ENCODE data around the gene ASCC3.

ASCC3 gene

GRCh38 chr6:100593522-100593921 is 287.6 kb downstream of the ASCC3 start:
- no peak for DNase-seq (ENCODE audit: low spot score)
- no peak for FAIRE-seq

DNA sequence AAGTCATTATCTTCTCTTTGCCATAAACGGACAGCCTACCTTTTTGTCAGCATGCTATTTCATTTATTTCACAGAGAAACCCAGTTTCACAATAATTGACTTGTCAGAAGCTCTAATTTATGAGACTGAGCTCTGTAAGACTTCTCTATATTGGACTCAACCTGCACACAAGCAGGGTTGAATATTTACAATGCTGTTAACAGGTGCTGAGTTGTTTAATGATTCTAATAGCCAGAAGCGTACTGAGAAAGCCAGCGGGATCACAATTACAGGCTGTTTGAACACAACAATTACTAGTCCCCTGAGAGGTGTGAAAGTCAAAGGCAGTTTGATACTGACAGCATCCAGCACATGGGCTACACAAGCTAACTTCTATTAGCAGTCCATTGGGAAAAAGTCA is 288.2 kb downstream of the ASCC3 start:
- no peak for FAIRE-seq
- DNase-seq (ENCODE audit: low spot score) = no peak

DNA sequence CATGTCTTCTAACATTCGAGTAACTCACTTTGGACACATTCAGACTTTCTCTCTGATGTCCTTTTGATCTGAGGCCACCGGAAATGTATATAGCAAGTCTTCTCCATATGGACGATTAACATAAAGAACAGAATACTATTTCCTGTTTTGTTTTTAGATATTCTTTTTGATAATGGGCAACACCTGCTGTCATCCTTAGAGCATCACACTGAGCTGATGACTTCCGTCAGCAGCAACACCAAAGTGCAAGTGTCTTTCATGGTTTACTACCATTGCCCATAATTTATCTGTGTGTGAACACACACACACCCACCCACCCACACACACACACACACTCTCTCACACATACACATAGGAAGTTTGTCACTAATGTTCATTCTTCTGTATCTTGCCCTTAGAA is 303.7 kb downstream of the ASCC3 start:
- DNase-seq (ENCODE audit: low spot score) (no peak), FAIRE-seq (no peak)

- FAIRE-seq (no peak), DNase-seq (ENCODE audit: low spot score) (no peak)
These were observed 305.2 kb downstream of the ASCC3 start for GRCh38 chr6:100575921-100576320.

GRCh38 chr6:100574836-100575235 is 306.3 kb downstream of the ASCC3 start:
- FAIRE-seq (no peak), DNase-seq (ENCODE audit: low spot score) (no peak)

DNA sequence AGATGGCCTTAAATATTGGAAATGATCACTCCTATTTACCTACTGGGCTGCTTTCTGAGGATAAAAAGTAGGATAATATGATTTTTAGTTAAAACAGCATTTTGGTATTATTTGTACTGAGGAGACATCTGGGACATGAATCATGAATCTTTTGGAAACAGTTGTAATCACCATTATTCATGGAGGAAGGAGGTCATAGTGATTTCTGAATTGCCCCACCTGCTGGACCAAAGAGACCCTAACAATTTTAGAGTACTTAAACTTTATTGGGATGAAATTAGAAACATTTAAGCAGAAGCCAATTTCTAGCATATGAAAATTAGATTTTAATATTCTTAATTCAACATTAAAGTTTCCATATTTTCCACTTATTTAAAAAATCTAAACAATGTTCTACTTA is 308.0 kb downstream of the ASCC3 start:
- FAIRE-seq (no peak), DNase-seq (ENCODE audit: low spot score) (peak; percentile 7)

DNA sequence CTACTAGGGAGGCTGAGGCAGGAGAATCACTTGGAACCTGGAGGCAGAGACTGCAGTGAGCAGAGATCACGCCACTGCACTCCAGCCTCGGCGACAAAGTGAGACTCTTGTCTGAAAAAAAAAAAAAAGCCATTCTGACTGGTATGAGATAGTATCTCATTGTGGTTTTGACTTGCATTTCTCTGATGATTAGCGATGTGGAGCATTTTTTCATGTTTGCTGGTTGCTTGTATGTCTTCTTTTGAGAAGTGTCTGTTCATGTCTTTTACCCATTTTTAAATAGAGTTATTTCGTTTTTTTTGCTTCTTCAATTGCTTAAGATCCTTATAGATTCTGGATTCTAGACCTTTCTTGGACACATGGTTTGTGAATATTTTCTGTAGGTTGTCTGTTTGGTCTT is 312.9 kb downstream of the ASCC3 start:
- FAIRE-seq (no peak), DNase-seq (ENCODE audit: low spot score) (no peak)

- no peak for FAIRE-seq
- no peak for DNase-seq (ENCODE audit: low spot score)
These were observed 314.6 kb downstream of the ASCC3 start for GRCh38 chr6:100566563-100566962.

DNA sequence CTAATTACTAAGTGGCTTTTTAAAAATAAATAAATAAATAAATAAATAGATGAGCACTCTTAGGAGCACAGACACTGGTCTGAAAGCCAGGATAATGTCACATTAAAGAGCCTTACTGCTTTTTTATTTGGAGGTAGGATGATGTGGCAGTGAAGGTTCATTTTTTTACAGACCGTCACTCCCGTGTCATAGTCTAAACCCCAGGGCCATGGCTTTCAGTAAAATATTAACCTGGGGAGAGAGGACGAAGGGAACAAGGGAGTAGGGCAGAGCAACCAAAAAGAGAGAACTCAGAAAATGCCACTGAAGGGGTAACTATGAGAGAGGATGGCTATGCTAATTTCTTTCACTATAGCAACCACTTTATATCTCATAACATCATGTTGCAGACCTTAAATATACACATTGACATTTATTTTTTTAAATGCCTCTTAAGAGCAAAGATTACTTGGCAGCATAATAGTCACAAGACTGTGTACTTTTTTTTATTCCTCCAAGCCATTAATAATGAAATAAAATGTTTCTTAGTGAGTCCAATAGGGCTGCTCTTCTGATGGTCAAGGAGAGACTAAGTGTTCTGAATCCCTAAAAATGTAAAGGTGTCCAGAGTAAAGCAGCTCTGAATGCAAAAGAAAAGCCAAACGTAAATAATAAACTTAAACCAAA is 315.6 kb downstream of the ASCC3 start:
- DNase-seq (ENCODE audit: low spot score) (no peak), FAIRE-seq (no peak)

GRCh38 chr6:100559859-100560258 is 321.3 kb downstream of the ASCC3 start:
- DNase-seq (ENCODE audit: low spot score) = no peak
- FAIRE-seq = no peak

DNA sequence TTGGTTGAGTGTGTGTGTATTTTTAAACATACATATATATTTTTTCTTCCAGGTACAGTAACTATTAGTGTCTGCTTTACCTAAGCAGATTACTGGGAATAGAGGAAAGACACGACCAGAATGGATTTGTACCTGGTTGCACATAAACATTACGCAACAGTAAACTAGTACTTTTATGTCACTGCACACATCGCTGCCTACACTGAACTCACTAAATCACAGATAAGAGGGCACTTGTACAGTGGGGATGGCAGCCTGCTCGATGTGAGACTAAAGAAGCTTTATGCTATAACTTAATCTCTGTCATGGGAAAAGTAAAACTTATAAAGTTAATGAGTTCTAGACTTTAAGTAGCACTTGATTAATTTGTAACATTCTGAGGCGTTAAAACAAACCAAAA is 326.9 kb downstream of the ASCC3 start:
- no peak for DNase-seq (ENCODE audit: low spot score)
- no peak for FAIRE-seq

DNA sequence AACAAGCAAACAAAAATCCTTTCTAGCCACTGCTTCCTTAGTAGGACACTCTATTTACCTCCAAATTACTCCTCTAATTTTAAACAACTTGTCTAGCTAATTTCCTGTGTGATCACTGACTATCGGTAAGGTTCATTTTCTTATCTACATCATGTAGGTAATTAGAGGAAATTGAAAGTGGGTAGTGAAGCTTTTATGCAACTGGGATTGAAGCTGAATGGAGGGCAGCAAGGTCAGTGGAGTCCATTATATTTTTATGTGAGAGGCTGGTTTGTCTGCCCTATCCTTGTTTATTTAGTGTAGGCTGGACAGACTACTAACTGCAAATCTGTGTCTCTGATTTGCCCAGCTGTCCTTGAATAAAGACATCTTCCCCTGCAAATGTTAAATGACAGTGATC is 327.9 kb downstream of the ASCC3 start:
- FAIRE-seq = no peak
- DNase-seq (ENCODE audit: low spot score) = no peak

DNA sequence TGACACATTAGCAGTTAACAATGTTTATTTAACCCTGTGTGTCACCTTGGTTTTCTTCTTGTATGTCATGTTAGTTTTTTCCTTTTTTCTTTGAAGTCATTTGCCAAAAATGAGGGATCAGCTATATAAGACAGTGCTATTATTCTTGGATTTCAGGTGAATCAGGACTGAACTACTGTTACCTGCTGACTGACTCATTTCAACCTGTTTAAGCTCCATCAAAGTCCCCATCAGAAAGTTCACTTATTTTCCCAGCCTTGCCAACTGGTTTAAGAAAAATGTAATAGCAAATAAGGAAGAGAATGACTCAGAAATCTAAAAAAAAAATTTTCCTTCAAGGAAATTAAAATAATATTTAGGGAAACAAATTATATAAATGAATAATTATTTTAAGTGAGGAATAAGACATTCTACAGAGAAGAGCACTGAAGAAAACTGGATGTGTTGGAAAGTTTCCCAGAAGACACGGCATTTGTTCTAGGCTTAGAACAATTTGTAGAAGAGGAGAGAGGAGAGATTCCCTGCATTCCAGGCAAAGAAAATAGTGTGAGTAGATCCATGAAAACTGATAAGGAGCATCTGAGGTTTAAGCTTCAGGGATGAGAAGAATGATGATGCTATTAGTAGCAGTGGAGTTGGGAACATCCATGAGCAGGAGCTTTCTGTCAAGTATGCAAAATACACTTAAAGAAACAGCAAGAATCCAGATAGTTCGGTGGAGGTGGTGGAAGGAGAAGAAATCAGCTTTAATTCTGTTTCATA is 331.5 kb downstream of the ASCC3 start:
- DNase-seq (ENCODE audit: low spot score) (no peak), FAIRE-seq (no peak)

- DNase-seq (ENCODE audit: low spot score) (no peak), FAIRE-seq (no peak)
These were observed 343.0 kb downstream of the ASCC3 start for GRCh38 chr6:100538086-100538485.

- no peak for FAIRE-seq
- DNase-seq (ENCODE audit: low spot score) = no peak
These were observed 362.5 kb downstream of the ASCC3 start for GRCh38 chr6:100518588-100518987.

- no peak for FAIRE-seq
These were observed 363.5 kb downstream of the ASCC3 start for GRCh38 chr6:100517633-100518032.

DNA sequence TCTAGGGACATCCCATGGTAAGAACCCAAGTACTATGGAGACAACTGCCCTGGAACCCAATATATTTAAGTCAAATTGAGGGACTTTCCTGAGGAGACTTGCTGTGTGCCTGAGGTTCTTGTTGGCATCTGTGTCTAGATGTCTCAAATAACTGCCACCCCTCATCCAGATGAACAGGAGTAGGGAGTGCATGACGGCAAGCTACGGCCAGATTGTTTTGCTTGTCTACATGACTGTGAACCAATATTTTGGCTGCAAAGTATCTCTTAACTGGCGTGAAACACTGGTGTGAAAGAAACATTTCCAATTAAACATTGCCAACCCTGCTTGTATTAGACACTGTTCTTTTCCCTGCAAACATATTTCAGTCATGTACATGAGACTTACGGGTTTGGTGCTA is 364.0 kb downstream of the ASCC3 start:
- DNase-seq (ENCODE audit: low spot score) (no peak), FAIRE-seq (no peak)

More at GRCh38 chr6:100517633-100518032, 363.5 kb downstream of the ASCC3 start:
- no peak for DNase-seq (ENCODE audit: low spot score)

DNA sequence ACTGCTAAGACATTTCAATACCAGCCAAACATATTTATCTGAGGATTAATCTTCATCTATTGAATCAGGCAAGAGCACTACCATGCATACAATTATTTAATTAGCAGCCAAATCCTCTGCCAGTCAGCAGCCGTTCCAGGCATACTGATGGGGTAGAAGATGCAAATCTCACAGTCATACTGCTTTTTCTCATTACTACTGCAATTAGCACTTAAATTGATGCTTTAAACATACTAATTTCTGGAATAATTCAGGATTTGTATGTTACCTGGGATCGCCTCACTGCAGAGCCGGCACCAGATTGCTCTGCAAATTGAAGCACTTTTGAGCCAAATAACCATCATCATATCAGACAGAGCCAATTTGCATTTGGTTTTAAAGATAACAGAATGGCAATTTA is 366.5 kb downstream of the ASCC3 start:
- DNase-seq (ENCODE audit: low spot score) (no peak), FAIRE-seq (no peak)

DNA sequence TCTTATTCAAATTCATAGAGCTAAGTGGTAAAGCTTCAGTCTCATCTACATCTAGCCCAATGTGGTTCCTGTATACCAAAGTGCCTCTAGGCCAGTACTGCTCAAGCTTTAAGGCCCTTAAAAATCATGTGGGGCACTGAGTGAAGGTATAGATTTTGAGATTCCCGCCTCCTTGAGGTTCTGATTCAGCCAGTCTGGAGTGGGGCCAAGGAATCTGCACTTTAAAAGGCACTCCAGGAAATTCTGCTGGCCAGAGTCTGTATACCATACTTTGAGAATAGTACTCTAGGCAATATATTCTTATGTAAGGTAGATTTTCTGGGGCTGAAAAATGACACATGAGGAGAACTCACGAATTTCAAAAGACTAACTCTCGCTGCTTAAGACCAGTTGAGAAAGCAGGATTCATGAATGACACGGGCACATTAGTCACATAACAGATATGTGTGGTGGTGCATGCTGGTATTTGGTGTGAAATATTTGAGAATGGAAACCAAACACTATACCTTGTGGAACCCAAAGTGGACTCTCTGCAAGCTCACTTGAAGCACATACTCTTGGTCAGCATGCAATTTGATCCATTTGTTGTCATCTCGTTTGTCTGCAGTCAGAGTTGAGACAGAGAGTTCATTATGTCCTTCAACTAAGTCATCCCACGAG is 368.8 kb downstream of the ASCC3 start:
- DNase-seq (ENCODE audit: low spot score) = peak; percentile 11
- no peak for FAIRE-seq

DNA sequence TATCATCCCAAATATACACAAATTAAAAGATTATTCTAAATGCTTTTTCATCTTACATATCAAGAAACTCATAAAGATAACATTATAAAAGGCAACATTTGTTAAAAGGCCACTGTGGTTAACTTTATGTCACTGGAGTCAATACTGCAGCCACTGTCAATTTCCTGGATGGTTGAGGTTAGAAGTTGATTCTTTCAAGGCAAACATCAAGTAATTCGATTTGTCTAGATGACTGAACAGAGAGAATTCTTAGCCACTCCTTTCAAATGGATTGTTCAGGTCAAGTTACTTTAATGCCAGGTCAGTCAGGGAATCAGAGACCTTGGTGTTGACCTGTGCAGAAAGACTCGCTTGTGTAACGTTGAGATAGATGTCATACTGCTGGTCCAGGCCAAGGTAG is 372.0 kb downstream of the ASCC3 start:
- DNase-seq (ENCODE audit: low spot score) = no peak
- FAIRE-seq = no peak

DNA sequence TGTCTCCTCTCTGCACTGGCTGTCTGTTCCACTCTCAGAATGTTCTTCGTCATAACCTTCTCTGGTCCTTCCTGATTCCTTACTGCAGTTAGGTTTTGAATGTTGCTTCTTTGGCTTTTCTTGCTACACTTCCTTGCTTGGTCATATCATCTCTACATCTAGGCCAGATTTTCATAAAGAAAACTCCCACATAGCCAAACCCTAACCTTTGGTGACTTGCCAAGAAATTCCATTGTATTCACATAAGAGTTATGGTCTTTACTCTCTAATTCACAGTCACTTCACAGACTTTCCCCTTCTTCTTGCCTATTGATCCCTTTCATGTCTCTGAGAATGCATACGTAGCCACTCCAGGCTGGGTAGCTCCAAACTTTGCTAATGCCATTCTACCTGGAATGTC is 374.5 kb downstream of the ASCC3 start:
- DNase-seq (ENCODE audit: low spot score) = no peak

More for the DNA sequence above, 374.5 kb downstream of the ASCC3 start:
- no peak for FAIRE-seq
